Fibroblast of the aortic adventitia (primary cell): Measurements from ENCODE around the gene DNAJB7. TPM values are rescaled to one million over a fixed set of nuclear protein-coding genes. Genes with fewer than 3 reads are reported as not detected.
A peak's percentile ranks its signal among the peaks of the same experiment; 100 is the strongest.

ENCODE experiments used
- DNase-seq: peaks from one replicate; pipeline ENCODE4 v3.0.0-alpha.2; 2010; ENCODE audit warnings: low read depth
- H3K4me3 ChIP-seq: 2 replicates; pipeline ENCODE4 v1.5.1; 2011; ENCODE audit warnings: low read depth, mild to moderate bottlenecking, control low read depth, low read length, moderate library complexity
- total RNA-seq: library from RNA; depleted of rRNA; stranded (reverse); fragments of >200 nt; gene quantifications from 2 replicates; pipeline ENCODE4 v1.2.3, GENCODE V29; 2012; ENCODE audit warnings: low replicate concordance
- TF ChIP-seq, protein P1 (sequence below): IDR thresholded peaks from 2 replicates; pipeline ENCODE4 v1.5.1; 2011; ENCODE audit warnings: mild to moderate bottlenecking, low read length, control low read depth, inconsistent platforms; ENCODE audit not compliant: insufficient read depth

Gene DNAJB7
- not detected in 2 replicates for total RNA-seq

DNA sequence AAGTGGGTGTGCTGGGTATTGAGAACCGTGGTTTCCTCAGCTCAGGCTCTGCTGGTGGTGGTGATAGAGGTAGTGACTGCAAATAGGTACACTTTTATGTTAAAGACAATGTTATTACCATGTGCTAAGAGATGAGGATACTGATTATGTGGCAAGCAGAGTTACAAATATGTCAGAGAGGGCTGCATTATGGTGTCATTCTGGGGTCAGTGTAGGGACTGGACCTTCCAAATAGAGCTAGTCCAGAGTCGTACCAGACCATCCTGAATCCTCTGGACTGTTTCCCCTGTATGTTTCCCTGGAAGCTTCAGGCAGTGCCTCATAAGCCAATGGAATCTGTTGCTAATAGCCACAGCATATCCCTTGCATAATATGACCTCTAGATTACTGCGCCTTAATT lies at the start of gene DNAJB7:
TSS of gene DNAJB7 (minus strand) at position 101 of the 400 bp plus-strand sequence. CDS start 119 bp downstream, outside the sequence.
- TF ChIP-seq, protein P1, sequence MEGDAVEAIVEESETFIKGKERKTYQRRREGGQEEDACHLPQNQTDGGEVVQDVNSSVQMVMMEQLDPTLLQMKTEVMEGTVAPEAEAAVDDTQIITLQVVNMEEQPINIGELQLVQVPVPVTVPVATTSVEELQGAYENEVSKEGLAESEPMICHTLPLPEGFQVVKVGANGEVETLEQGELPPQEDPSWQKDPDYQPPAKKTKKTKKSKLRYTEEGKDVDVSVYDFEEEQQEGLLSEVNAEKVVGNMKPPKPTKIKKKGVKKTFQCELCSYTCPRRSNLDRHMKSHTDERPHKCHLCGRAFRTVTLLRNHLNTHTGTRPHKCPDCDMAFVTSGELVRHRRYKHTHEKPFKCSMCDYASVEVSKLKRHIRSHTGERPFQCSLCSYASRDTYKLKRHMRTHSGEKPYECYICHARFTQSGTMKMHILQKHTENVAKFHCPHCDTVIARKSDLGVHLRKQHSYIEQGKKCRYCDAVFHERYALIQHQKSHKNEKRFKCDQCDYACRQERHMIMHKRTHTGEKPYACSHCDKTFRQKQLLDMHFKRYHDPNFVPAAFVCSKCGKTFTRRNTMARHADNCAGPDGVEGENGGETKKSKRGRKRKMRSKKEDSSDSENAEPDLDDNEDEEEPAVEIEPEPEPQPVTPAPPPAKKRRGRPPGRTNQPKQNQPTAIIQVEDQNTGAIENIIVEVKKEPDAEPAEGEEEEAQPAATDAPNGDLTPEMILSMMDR: no peak
- no peak within 1 kb of the TSS for H3K4me3 ChIP-seq
- no peak for DNase-seq

DNA sequence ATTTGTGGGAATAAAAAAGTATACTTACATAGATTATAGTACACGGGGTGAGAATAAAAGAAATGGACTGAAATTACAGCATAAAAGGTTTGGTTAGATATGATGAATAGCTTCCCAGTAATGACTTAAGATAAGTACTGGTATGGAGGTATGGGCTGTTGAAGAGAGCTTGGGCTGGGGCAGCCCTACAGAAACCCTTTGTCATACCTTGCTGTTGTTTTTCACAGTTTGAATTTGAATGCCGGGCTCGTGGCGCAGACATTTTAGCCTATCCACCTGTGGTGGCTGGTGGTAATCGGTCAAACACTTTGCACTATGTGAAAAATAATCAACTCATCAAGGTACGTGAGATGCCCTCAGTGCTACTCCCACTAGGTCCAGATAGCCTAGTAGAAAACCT lies 47.0 kb upstream of the DNAJB7 start:
- no peak overlapping the region for H3K4me3 ChIP-seq
- TF ChIP-seq, protein P1: no peak
- DNase-seq: no peak

DNA sequence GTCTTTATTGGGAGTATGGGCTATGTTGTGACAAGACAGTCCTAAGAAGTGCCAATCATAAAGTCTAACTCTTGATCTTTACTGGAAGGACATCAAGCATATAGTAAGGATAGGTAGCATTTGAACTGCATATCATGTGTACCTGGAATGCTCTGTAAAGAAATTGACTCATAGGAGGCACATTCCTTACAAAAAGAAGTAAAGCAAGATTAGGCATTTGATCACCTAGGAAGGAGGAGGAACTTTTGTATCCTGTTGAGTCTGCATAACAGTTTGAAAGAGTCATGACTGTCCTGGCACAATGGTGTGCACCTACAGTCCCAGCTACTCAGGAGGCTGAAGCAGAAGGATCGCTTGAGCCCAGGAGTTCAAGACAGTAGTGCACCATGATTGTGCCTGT lies 42.2 kb upstream of the DNAJB7 start:
- DNase-seq: no peak
- TF ChIP-seq, protein P1: no peak
- no peak overlapping the region for H3K4me3 ChIP-seq

DNA sequence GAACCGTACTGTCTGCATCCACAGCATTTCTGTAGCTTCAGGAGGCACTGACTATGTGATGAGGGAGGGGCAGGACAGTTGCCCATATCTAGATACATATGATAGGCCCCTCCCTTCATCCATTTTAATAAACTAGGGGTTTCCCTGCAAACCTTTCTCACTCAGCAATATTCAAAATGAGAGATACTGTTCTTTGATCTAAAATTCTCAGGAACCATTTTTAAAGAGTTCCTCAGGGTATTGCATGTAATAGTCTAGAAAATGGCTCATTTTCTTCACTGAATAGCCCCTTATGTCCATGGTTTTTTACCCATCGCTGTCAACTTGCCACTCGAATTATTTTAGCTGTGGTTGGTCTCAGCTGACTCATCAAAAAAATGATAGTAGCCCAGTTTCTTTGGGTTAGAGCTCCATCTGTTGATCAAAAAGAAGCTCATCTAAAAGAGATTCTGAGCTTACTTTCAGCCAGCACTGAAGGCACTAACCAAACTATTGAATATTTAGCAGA lies 37.0 kb upstream of the DNAJB7 start:
- DNase-seq: peak; percentile 67
- H3K4me3 ChIP-seq: no peak overlapping the region
- TF ChIP-seq, protein P1: peak; percentile 54

DNA sequence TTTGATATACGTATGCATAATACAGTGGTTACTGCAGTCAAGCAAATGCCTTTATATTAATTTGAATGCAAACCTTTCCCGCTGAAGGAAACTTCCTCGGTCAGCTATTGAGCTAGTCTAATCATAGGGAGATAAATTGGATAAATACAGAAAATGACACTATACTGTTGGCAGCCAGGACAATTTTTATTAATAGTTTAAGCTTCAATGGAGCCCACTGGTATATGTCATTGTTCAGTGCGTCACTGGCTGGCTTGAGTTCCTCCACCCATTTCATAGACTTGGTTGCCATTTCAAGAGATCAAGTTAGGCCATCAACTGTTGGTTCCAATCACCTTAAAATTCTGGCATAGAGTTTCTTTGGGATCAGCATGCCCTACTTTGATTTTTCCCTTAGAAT lies 32.5 kb upstream of the DNAJB7 start:
- TF ChIP-seq, protein P1: no peak
- H3K4me3 ChIP-seq: no peak overlapping the region
- no peak for DNase-seq

DNA sequence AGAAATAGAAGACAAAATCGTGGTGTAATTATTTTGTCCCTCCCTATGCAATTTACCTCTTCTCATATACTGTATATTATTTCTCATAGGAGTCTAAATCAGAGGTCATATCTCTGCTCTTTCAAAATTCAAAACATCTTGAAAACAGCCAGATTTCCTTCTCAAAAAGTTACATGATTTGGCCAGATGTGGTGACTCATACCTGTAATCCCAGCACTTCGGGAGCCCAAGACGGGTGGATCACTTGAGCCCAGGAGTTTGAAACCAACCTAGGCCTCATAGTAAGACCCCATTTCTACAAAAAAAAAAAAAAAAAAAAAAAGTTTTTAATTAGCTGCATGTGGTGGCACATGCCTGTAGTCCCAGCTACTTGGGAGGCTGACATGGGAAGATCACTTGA lies 29.0 kb upstream of the DNAJB7 start:
- no peak overlapping the region for H3K4me3 ChIP-seq
- TF ChIP-seq, protein P1: no peak
- DNase-seq: peak; percentile 8

DNA sequence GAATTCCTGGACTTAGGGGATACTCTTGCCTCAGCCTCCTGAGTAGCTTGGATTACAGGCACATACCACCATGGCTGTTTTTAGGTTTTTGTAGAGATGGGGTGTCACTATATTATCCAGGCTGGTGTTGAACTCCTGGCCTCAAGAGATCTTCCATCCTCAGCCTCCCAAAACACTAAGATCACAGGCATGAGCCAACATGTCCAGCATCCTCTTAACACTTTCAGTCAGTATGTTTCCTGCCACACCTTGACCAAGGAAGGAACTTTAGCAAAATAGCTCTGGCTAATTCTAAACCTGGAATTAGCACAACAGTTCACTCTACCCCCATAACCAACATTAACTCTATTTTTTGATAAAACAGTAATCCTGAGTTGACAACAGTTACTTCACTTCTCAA lies 27.2 kb upstream of the DNAJB7 start:
- H3K4me3 ChIP-seq: no peak overlapping the region
- TF ChIP-seq, protein P1: no peak
- no peak for DNase-seq
